HG02970 (cell line): Measurements from ENCODE around the gene CORO1A.
"Not testable (repeated sequence)": the region's sequence is repeated elsewhere in the genome, so short reads cannot be mapped to it uniquely, and the experiment has no call there.

Source experiments
- ATAC-seq: cut with Tn5 transposase; IDR thresholded peaks from one replicate; pipeline ENCODE4 v1.9.1; 2021; ENCODE audit warnings: mild to moderate bottlenecking, moderate library complexity, moderate number of reproducible peaks; ENCODE audit not compliant: unreplicated experiment, low FRiP score

CORO1A gene

DNA sequence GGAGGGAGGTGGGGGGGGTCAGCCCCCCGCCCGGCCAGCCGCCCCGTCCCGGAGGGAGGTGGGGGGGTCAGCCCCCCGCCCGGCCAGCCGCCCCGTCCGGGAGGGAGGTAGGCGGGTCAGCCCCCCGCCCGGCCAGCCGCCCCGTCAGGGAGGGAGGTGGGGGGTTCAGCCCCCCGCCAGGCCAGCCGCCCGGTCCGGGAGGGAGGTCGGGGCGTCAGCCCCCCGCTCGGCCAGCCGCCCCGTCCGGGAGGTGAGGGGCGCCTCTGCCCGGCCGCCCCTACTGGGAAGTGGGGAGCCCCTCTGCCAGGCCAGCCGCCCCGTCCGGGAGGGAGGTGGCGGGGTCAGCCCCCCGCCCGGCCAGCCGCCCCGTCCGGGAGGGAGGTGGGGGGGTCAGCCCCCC, 14.0 kb upstream of the CORO1A start:
- ATAC-seq, result not testable (repeated sequence)

DNA sequence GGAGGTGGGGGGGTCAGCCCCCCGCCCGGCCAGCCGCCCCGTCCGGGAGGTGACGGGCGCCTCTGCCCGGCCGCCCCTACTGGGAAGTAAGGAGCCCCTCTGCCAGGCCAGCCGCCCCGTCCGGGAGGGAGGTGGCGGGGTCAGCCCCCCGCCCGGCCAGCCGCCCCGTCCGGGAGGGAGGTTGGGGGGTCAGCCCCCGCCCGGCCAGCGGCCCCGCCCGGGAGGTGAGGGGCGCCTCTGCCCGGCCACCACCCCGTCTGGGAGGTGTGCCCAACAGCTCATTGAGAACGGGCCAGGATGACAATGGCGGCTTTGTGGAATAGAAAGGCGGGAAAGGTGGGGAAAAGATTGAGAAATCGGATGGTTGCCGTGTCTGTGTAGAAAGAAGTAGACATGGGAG, 13.3 kb upstream of the CORO1A start:
- not testable (repeated sequence) for ATAC-seq

DNA sequence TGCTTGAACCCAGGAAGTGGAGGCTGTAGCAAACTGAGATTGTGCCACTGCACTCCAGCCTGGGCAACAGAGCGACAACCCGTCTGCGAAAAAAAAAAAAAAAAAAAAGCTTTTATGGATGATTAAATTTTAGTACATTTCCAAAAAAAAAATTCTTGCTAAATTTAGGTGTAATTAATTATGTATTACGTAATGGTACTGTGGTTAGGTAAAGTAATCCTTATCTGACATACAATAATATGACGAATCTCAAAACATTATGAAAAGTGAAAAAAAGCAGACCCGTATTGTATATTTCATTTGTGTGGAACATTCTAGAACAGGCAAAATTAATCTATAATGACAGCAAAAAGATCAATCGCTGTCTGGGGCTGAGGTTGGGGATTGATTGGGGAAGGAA, 10.3 kb upstream of the CORO1A start:
- no peak for ATAC-seq

DNA sequence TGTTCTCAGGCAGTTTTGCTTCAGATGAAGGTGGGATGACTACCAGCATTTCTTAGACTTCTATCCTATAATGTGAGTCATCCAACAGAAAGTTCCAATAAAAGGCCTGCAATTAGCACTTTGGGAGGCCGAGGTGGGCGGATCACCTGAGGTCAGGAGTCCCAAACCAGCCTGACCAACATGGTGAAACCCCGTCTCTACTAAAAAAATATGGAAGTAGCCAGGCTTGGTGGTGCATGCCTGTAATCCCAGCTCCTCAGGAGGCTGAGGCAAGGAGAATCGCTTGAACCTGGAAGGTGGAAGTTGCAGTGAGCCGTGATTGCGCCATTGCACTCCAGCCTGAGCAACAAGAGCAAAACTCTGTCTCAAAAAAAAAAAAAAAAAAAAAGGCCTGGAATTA, 6.5 kb upstream of the CORO1A start:
- ATAC-seq, result not testable (repeated sequence)

DNA sequence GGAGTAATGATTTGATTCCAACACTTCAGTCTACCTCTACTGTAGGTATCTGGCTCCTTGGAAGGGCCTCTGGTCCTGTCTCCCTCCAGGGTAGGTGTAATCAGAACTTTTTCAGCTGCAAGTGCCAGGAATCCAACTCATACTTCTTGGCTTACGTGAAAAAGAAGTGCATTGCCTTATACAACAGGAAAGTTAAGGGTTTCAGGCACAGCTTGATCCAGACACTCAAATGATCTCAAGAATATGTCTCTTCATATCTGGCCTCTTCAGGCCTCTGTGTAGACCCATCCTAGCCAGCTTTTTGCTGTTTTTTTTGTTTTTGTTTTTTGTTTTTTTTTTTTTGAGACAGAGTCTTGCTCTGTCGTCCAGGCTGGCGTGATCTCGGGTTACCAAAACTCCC, 4.2 kb upstream of the CORO1A start:
- no peak for ATAC-seq

DNA sequence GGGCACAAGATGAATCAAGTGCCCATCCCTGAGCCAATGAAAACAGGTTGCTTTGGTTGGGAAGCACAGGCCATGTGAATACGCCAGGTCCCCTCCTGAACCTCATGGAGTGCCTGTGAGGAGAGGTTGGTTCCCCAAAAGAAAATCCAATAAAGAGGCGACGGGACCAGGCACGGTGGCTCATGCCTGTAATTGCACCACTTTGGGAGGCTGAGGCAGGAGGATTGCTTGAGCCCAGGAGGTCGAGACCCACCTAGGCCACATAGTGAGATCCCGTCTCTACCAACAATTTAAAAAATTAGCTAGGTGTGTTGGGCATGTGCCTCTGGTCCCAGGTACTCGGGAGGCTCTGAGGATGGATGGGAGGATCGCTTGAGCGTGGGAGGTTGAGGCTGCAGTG, 3.5 kb upstream of the CORO1A start:
- no peak for ATAC-seq

DNA sequence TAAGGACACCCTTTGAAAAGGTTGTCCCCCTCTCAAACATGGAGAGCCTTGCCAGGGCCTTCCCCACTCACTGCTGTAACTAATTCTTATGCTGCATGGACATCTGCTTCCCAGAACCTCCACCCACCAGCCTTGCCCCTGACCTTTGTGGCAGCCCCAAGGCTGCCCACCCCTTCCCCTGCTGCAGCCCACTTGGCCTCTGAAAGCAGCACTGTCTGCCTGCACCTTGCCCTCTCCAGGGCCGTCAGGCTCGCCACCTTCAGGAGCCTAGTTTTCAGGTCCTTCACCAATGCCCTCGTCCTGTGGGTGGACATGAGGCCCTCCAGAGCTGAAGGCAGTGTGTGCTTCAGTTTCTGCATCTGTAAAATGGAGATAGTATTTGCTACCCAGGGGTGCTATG, 2.7 kb upstream of the CORO1A start:
- no peak for ATAC-seq

DNA sequence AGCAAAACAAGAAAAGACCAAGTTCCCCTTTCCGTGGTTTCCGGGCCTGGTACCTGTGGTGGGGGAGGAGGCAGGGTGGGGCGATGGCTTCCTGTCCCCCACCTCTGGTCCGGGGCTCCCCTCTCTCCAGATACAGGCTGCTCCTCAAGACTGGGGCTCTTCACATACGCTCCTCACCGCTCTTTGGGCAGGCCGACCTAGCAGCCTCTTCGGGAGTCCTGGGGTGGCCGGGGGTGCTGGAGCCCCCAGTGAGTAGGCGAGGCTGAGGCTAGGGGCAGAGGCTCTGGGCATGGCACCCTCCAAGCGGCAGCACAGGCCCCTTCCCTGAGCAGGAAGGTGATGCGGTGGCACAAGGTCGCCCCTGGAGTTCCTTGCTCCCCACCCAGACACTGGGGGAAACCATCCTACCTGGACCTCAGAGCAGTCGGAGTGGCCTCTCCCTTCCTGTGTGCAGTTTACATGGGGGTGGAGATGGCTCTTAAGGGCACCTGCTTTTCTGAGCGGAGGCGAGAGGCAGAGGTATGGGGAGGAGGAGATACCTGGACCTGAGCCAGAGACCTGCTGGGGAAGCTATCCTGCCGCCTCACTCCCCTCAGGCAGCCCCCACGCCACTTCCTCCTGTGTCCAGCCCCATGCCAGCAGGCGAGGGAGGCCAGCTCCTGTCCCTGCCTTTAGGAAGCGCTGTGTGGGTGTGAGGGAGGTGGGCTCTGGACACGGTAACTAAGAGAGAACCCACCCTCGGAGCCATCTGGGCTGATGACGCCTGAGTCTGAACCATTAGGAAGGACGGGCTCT, 891 bp downstream of the CORO1A start:
- peak; percentile 36 for ATAC-seq

DNA sequence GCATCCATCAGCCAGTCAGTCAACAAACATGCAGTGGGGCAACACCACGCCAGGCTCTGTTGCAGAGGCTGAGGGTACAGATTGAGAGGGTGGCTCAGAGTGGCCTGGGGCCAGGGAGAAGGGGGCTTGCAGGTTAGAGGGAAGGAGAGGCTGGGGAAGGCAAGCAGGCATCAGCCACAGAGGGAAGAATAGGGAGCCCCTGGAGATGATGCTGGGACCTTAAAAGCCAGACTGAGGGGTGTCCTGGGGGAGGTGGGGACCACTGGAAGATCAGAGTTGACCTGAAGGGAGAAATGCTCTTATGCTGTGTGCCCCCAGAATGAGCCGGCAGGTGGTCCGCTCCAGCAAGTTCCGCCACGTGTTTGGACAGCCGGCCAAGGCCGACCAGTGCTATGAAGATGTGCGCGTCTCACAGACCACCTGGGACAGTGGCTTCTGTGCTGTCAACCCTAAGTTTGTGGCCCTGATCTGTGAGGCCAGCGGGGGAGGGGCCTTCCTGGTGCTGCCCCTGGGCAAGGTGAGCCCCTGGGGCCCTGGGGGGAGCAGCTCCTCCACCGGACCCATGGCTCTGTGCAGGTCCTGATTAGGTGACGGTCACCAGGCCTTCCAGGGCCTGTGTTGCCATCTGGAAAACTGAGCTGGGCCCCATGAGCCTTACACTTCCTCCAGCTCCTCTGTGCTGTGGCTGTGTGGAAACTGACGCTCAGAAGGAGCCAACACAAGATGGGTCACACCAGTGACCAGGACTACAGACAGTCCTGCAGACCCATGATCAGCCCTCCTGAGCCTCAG, 1.7 kb downstream of the CORO1A start:
- ATAC-seq, result no peak

DNA sequence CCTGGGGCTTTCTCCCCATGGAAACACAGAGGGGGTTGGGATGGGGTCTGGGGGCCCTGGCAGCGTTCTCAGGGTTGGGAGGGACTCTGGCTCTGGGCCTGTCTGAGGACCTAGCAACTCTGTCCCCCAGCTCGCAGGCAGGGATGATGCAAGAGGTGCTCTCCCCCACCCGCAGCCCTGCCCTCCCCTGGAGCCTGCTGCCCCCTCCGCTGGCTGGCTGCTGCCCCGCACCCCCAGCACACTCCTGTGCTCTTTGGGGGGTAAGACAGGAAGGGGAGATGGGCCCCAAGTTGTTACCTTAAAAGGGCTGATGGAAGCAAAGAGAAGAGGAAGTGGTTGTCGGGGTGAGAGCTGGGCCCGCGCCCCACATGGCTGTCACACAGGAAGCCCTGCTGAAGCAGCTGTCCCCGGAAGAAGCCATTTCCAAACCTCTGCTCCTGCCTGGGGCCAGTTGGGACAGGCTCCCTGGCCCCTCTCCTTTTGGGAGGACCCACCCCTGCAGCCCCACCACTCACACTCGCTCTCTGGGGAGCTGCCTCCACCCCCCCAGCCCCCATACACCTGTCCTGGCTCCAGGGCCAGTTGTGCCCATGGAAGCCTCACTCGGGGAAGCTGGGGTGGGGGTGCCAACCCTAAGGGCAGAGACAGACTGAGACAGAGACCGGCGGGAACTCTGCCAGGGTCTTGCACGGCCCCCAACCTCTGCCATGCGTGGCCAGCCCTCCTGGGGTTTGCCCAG, 2.5 kb downstream of the CORO1A start:
- no peak for ATAC-seq

DNA sequence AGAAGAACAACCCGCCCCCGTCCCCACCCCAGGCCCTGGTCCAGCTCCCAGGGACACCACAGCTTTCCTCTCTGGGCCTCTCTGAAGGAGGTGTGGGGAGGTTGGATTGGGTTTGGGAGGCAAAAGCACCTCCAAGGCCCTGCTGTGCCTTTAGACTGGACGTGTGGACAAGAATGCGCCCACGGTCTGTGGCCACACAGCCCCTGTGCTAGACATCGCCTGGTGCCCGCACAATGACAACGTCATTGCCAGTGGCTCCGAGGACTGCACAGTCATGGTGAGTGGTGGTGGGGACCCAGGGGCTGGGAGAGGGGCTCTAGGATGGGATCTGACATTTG, 3.0 kb downstream of the CORO1A start:
- no peak for ATAC-seq

DNA sequence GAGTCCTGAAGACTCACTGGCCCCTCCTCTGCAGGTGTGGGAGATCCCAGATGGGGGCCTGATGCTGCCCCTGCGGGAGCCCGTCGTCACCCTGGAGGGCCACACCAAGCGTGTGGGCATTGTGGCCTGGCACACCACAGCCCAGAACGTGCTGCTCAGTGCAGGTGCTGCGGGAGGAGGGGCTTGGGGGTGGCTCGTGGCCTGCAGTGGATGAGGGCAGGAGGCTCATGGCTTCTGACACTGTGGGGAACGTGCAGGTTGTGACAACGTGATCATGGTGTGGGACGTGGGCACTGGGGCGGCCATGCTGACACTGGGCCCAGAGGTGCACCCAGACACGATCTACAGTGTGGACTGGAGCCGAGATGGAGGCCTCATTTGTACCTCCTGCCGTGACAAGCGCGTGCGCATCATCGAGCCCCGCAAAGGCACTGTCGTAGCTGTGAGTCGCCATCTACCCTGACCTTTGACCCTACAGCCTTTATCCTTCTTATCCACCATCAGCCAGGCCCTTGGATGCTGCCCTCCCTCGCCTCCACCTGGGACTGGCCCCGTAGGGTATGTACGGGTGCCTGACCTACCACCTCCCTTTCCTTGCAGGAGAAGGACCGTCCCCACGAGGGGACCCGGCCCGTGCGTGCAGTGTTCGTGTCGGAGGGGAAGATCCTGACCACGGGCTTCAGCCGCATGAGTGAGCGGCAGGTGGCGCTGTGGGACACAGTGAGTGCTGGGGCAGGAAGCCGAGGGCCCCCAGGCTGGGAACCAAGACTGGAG, 3.6 kb downstream of the CORO1A start:
- ATAC-seq, result no peak

DNA sequence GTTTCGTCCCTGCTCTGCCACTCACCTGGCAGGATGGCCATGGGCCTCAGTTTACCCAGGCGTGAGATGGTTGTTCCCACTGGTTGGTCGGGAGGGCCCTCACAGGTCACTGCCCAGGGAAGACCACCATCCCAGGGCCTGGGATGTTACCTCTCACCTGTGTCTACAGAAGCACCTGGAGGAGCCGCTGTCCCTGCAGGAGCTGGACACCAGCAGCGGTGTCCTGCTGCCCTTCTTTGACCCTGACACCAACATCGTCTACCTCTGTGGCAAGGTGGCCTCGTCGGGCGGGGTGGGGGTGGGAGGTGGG, 4.1 kb downstream of the CORO1A start:
- no peak for ATAC-seq

DNA sequence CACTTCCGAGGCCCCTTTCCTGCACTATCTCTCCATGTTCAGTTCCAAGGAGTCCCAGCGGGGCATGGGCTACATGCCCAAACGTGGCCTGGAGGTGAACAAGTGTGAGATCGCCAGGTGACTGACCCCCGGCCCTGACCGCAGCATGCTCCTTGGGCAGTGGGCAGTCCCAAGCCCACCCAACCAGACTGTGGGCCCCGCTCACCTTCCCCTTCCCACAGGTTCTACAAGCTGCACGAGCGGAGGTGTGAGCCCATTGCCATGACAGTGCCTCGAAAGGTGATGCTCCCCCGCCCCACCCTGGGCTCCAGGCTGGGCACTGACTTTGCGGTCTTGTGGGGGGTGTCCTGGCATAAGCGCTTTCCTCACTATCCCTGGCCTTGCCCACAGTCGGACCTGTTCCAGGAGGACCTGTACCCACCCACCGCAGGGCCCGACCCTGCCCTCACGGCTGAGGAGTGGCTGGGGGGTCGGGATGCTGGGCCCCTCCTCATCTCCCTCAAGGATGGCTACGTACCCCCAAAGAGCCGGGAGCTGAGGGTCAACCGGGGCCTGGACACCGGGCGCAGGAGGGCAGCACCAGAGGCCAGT, 4.7 kb downstream of the CORO1A start:
- ATAC-seq, result no peak

DNA sequence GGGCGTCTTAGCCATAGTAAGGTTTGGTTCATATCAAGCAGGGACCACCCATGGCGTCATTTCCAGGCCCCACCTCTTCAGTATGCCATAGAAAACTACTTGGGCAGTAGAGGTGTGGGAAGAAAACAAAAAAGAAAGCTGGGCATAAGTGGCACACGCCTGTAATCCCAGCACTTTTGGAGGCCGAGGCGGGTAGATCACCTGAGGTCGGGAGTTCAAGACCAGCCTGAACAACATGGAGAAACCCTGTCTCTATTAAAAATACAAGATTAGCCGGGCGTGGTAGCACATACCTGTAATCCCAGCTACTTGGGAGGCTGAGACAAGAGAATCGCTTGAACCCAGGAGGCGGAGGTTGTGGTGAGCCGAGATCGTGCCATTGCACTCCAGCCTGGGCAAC, 7.8 kb downstream of the CORO1A start:
- ATAC-seq, result not testable (repeated sequence)

DNA sequence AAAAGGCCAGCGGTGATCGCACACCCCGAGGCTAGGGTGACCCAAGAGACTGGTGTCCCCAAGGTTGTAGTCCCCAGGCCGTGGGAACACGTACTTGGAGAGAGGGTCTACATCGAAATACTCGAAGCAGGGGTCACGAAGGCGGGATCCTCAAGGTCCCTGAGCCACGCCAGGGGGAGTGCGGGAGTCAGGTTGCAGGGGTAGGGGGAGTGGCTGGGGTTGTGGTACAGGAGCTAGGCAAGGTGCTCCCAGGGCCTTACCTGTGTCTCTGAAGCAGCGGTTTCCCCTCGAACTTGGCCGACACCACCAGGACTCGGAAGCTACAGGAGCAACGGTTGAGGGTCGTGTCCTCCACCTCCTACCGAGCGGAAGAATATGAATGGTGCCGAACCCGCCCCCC, 9.7 kb downstream of the CORO1A start:
- peak; percentile 17 for ATAC-seq

DNA sequence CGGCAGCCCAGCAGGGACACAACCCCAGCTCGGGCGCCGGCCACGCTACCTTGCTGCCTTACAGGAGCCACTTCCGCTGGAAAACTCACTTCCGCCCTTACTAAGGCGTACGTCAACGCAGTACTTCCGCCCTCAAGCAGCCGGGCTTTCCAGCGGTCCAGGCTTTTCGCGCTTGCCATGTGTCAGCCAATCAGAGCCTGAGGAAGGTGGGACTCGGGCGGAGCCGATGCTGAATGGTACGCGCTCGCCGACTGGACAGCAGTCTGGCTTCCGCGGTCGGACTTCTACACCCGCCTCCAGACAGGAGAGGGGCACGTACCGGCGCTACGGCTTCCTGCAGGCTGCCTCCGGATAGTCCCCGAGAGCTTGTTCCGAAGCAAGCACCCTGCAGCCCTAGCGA, 10.2 kb downstream of the CORO1A start, which contains the start of the genes BOLA2B and SLX1A:
TSS of gene BOLA2B (minus strand) at position 52 of the 400 bp plus-strand sequence. CDS start 71 bp downstream, outside the sequence.
TSS of gene SLX1A (plus strand) at position 261 of the 400 bp plus-strand sequence. CDS start 210 bp downstream, outside the sequence.
- peak; percentile 76 for ATAC-seq

DNA sequence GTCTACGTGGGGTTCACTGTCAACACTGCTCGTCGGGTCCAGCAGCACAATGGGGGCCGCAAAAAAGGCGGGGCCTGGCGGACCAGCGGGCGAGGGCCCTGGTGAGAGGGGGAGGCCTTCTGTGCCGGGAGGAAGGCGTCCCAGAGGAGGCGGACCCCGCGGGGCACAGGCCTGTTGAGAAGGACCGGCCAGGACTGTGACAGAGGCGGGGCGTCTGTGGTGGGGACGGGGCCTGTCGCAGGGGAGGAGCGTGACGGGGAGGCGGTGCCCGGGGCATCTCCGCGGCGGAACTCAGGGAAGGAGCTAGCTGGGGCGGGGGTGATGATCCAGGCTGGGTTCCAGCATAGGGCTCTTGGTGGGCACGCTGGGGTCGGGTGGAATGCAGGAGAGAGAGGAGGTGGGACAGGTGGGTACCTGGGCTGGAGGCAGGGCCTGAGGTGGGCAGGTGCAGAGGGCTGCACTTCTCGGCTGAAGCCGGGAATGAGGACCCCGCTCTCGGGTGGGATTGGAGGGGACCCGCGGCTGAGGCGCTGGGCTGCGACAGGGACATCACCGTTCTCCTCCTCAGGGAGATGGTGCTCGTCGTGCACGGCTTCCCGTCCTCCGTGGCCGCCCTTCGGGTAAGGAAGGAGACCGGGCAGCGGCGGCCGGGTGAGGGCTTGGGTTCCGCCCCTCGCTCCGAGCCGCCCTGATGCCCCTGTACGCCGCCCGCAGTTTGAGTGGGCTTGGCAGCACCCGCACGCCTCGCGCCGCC, 10.9 kb downstream of the CORO1A start:
- peak; percentile 45 for ATAC-seq

DNA sequence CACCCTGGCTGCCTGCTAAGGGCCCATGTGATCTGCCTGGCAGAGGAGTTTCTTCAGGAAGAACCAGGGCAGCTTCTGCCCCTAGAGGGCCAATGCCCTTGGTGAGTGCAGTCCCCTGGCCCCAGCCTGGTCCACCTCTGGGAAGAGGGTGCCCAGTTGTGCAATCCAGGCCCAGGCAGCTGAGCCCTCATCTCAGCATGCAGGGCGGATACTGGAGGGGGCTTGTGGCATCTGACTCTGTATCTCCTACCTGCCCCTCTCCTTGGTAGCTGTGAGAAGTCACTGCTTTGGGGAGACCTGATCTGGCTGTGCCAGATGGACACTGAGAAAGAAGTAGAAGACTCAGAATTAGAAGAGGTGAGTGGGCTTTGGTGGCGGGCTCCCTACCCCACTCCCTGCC, 13.6 kb downstream of the CORO1A start:
- ATAC-seq, result not testable (repeated sequence)
